ENCODE measurements around the gene SPATA33. TPM values are rescaled to one million over a fixed set of nuclear protein-coding genes. Genes with fewer than 3 reads are reported as not detected.
A peak's percentile ranks its signal among the peaks of the same experiment; 100 is the strongest.
"Not testable (repeated sequence)": the region's sequence is repeated elsewhere in the genome, so short reads cannot be mapped to it uniquely, and the experiment has no call there.

Gene SPATA33
- total RNA-seq, 5 donors from 2014 or later (not counting 1 experiment from before 2014, with no cell fraction given), result 5.0 to 11.1 (median 8.1) TPM

DNA sequence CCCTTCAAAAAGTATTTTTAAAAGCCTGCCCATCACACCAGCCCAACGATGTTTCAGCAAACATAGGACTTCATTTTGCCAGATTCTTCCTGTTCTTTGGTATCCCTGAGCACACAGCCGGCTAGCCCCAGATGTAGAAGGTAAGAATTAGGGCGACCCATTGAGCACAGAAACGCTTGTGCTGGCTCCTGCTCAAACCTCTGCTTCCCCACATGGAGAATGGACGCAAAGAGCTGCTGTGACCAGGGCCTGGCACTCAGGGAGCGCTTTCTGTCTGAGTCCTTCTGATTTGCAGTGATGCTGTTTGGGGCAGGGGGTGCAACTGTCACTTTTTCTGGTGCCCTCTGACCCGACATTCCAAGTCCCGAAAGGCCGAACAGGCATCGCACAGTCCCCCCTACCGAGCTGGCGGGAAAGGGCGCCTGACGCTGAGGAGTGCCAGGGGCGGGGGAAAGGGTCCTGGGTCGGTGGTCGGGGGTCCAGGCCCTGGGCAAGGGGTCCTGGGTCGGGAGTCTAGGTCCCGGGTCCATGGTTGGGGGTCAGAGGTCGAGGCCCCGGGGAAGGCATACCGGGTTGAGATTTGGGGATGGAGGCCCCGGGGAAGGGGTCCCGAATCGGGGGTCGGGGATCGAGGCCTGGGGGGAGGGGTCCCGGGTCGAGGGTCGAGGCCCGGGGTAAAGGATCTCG is 1.1 kb upstream of the SPATA33 start:
- H3K36me3 ChIP-seq (ENCODE audit: control insufficient read depth in 2 of 2, extremely low read depth in 1 of 2, insufficient read depth in 1 of 2, low read length in 1 of 2), result peaks cover 3 to 16% of the 10 kb centered on the region in 2 donors
- ChIA-PET CTCF (interaction anchor here in 1 of 2 donors (0.6 kb wide), 1 partner anchor 70 kb away, joined by 5 read pairs; no protein-coding TSS in a partner anchor), POLR2A (interaction anchor here in 1 of 2 donors (0.6 kb wide), 1 partner anchor 182 kb away, joined by 3 read pairs; no protein-coding TSS in a partner anchor)
- peak overlapping the region; percentile 75 to 79 for H3K27ac Mint-ChIP-seq
- peak overlapping the region; percentile 63 to 87 for H3K4me3 ChIP-seq (ENCODE audit: control insufficient read depth in 1 of 2, extremely low read depth in 1 of 2, low read length in 1 of 2)
- no peaks in the 10 kb centered on the region for H3K9me3 Mint-ChIP-seq
- no peak for ATAC-seq (replicated peaks in 1 of 4)
- peak overlapping the region; percentile 81 to 82 (median 82) for H3K4me3 Mint-ChIP-seq
- peaks cover 2 to 49% of the 10 kb centered on the region in 2 experiments for H3K4me1 ChIP-seq (ENCODE audit: control insufficient read depth in 1 of 2, extremely low read depth in 1 of 2, insufficient read depth in 2 of 2, low read length in 2 of 2)
- peaks cover 9% of the 10 kb centered on the region for H3K36me3 Mint-ChIP-seq
- H3K4me1 Mint-ChIP-seq, result peaks cover 23 to 41% (median 33%) of the 10 kb centered on the region in 3 donors
- no peaks in the 10 kb centered on the region for H3K9me3 ChIP-seq
- DNase-seq, result no peak
- H3K27me3 Mint-ChIP-seq, result no peaks in the 10 kb centered on the region
- no peaks in the 10 kb centered on the region for H3K27me3 ChIP-seq (replicated peaks in 1 of 2; ENCODE audit: control insufficient read depth in 2 of 2, extremely low read depth in 1 of 2, insufficient read depth in 2 of 2, low read length in 1 of 2)
- 42% methylated on average over 30 of the region's 32 CpGs for WGBS (ENCODE audit: insufficient coverage)
- H3K27ac ChIP-seq (ENCODE audit: low read length), result peak overlapping the region; percentile 57

DNA sequence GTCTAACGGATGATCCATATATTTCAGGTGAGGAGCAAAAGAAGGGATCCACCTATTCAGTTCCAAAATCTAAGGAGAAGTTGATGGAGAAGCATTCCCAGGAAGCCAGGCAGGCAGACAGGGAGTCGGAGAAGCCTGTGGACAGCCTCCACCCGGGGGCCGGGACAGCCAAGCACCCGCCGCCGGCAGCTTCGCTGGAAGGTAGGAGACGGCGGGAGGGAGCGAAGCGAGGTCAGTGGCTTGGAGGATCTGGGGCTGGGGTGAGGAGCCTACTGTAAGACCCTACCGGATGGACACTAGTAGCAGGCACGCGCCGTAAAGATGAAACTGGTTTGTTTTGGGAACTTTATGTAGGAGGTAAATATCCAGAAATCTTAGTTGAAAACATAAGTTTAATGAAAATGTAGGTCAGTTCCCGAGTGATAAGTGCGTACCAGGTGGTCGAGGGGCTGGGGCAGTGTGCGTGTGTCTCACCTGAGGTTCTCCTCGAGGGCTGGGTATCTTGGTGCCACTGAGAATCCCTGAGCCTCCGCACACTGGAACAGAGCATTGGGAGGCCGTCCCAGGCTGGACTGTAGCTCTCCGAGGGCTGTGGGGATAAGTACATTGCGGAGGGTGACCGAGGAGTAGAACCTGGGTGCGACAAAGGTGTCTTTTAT is 714 bp downstream of the SPATA33 start:
- Histone ChIP-seq H3K27ac (ENCODE audit: low read length) (peak overlapping the region; percentile 11), H3K36me3 (ENCODE audit: control insufficient read depth in 2 of 2, extremely low read depth in 1 of 2, insufficient read depth in 1 of 2, low read length in 1 of 2) (peaks cover 2 to 12% of the 10 kb centered on the region in 2 donors), H3K4me1 (ENCODE audit: control insufficient read depth in 1 of 2, extremely low read depth in 1 of 2, insufficient read depth in 2 of 2, low read length in 2 of 2) (peaks cover 2 to 45% of the 10 kb centered on the region in 2 experiments), H3K9me3 (no peaks in the 10 kb centered on the region), H3K4me3 (ENCODE audit: control insufficient read depth in 1 of 2, extremely low read depth in 1 of 2, low read length in 1 of 2) (peak overlapping the region; percentile 63 to 87), H3K27me3 (replicated peaks in 1 of 2; ENCODE audit: control insufficient read depth in 2 of 2, extremely low read depth in 1 of 2, insufficient read depth in 2 of 2, low read length in 1 of 2) (no peaks in the 10 kb centered on the region)
- Mint-ChIP-seq H3K9me3 (no peaks in the 10 kb centered on the region), H3K4me1 (peaks cover 23 to 41% (median 33%) of the 10 kb centered on the region in 3 donors), H3K4me3 (peak overlapping the region; percentile 82 to 88 (median 82)), H3K36me3 (peaks cover 13% of the 10 kb centered on the region), H3K27ac (peak overlapping the region; percentile 78 to 80), H3K27me3 (no peaks in the 10 kb centered on the region)
- ATAC-seq (replicated peaks in 1 of 4) (no peak), DNase-seq (peak in 1 of 35 experiments; percentile 8)
- 24% methylated on average over 25 of the region's 27 CpGs for WGBS (ENCODE audit: insufficient coverage)
- ChIA-PET CTCF (no interaction called here), POLR2A (interaction anchor here in 1 of 2 donors (0.6 kb wide), 1 partner anchor 28 kb away, joined by 3 read pairs; the partner anchor contains the start of gene CDK10)

DNA sequence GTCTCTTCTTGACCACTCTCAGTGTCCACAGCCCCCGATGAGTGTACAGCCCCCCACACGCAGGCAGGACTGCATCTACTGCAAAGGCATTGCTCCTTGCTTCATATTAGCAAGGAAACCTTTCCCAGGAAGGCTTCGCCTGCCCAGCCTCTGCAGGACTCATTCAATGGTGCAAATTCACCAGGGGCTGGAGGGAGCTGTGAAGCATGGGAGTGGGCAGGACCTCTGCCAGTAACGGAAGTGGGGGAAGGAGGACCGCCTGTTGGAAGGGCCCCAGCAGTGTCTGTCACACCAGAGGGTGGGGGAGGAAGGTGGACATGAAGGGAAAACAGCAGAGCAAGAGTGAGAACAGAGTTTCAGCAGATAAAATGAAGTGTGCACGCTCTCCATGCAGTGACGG is 2.5 kb downstream of the SPATA33 start:
- Mint-ChIP-seq H3K27me3 (no peaks in the 10 kb centered on the region), H3K4me3 (peak overlapping the region in 2 of 3 donors; percentile 15 to 34), H3K27ac (no peak overlapping the region), H3K36me3 (peaks cover 17% of the 10 kb centered on the region), H3K9me3 (no peaks in the 10 kb centered on the region), H3K4me1 (peaks cover 21 to 30% (median 26%) of the 10 kb centered on the region in 3 donors)
- DNase-seq (no peak), ATAC-seq (replicated peaks in 1 of 4) (no peak)
- H3K27me3 ChIP-seq (replicated peaks in 1 of 2; ENCODE audit: control insufficient read depth in 2 of 2, extremely low read depth in 1 of 2, insufficient read depth in 2 of 2, low read length in 1 of 2), result no peaks in the 10 kb centered on the region
- ChIA-PET POLR2A (no interaction called here), CTCF (no interaction called here)
- no peaks in the 10 kb centered on the region for H3K9me3 ChIP-seq
- WGBS (ENCODE audit: insufficient coverage), result 97% methylated on average over 6 of the region's 7 CpGs
- H3K4me3 ChIP-seq (ENCODE audit: control insufficient read depth in 1 of 2, extremely low read depth in 1 of 2, low read length in 1 of 2), result no peak overlapping the region
- H3K27ac ChIP-seq (ENCODE audit: low read length), result no peak overlapping the region
- H3K36me3 ChIP-seq (ENCODE audit: control insufficient read depth in 2 of 2, extremely low read depth in 1 of 2, insufficient read depth in 1 of 2, low read length in 1 of 2), result peaks cover 4 to 8% of the 10 kb centered on the region in 2 donors
- H3K4me1 ChIP-seq (ENCODE audit: control insufficient read depth in 1 of 2, extremely low read depth in 1 of 2, insufficient read depth in 2 of 2, low read length in 2 of 2), result peaks cover 2 to 37% of the 10 kb centered on the region in 2 experiments

DNA sequence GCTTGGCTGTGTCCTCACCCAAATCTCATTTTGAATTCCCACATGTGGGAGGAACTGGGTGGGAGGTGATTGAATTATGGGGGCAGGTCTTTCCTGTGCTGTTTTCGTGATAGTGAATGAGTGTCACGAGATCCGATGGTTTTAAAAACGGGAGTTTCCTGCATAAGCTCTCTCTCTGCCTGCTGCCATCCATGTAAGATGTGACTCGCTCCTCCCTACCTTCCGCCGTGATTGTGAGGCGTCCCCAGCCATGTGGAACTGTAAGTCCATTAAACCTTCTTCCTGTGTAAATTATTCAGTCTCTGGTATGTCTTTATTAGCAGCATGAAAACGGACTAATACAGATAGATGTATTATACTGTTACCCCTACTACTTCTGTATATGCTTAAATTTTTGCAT is 3.6 kb downstream of the SPATA33 start:
- Mint-ChIP-seq H3K4me1 (peaks cover 14 to 19% (median 16%) of the 10 kb centered on the region in 3 donors), H3K4me3 (no peak overlapping the region), H3K9me3 (no peaks in the 10 kb centered on the region), H3K36me3 (peaks cover 17% of the 10 kb centered on the region), H3K27ac (no peak overlapping the region), H3K27me3 (no peaks in the 10 kb centered on the region)
- no peaks in the 10 kb centered on the region for H3K9me3 ChIP-seq
- no peak overlapping the region for H3K27ac ChIP-seq (ENCODE audit: low read length)
- POLR2A ChIA-PET, result no interaction called here
- H3K4me1 ChIP-seq (ENCODE audit: control insufficient read depth in 1 of 2, extremely low read depth in 1 of 2, insufficient read depth in 2 of 2, low read length in 2 of 2), result peaks cover 2 to 28% of the 10 kb centered on the region in 2 experiments
- no peak for ATAC-seq (replicated peaks in 1 of 4)
- WGBS (ENCODE audit: insufficient coverage), result 89% methylated on average over 7 of the region's 9 CpGs
- H3K27me3 ChIP-seq (replicated peaks in 1 of 2; ENCODE audit: control insufficient read depth in 2 of 2, extremely low read depth in 1 of 2, insufficient read depth in 2 of 2, low read length in 1 of 2), result no peaks in the 10 kb centered on the region
- H3K36me3 ChIP-seq (ENCODE audit: control insufficient read depth in 2 of 2, extremely low read depth in 1 of 2, insufficient read depth in 1 of 2, low read length in 1 of 2), result peaks cover 4 to 8% of the 10 kb centered on the region in 2 donors
- DNase-seq, result no peak
- H3K4me3 ChIP-seq (ENCODE audit: control insufficient read depth in 1 of 2, extremely low read depth in 1 of 2, low read length in 1 of 2), result no peak overlapping the region
- CTCF ChIA-PET, result no interaction called here

- H3K36me3 ChIP-seq (ENCODE audit: control insufficient read depth in 2 of 2, extremely low read depth in 1 of 2, insufficient read depth in 1 of 2, low read length in 1 of 2); H3K27ac Mint-ChIP-seq; DNase-seq; CTCF ChIA-PET; H3K4me3 Mint-ChIP-seq; H3K4me3 ChIP-seq (ENCODE audit: control insufficient read depth in 1 of 2, extremely low read depth in 1 of 2, low read length in 1 of 2); H3K27me3 Mint-ChIP-seq; ATAC-seq (replicated peaks in 1 of 4); H3K27ac ChIP-seq (ENCODE audit: low read length); H3K27me3 ChIP-seq (replicated peaks in 1 of 2; ENCODE audit: control insufficient read depth in 2 of 2, extremely low read depth in 1 of 2, insufficient read depth in 2 of 2, low read length in 1 of 2); POLR2A ChIA-PET; H3K9me3 Mint-ChIP-seq; H3K9me3 ChIP-seq; H3K4me1 ChIP-seq (ENCODE audit: control insufficient read depth in 1 of 2, extremely low read depth in 1 of 2, insufficient read depth in 2 of 2, low read length in 2 of 2): not testable (repeated sequence)
- WGBS (ENCODE audit: insufficient coverage), result 80% methylated on average over 2 of the region's 11 CpGs
- H3K36me3 Mint-ChIP-seq, result peaks cover 17% of the 10 kb centered on the region
- peaks cover 13 to 15% (median 13%) of the 10 kb centered on the region in 3 donors for H3K4me1 Mint-ChIP-seq
These were observed 6.6 kb downstream of the SPATA33 start for GRCh38 chr16:89664238-89664637.

- H3K9me3 Mint-ChIP-seq; ATAC-seq (replicated peaks in 1 of 4); H3K27ac Mint-ChIP-seq; POLR2A ChIA-PET; H3K9me3 ChIP-seq; H3K4me1 ChIP-seq (ENCODE audit: control insufficient read depth in 1 of 2, extremely low read depth in 1 of 2, insufficient read depth in 2 of 2, low read length in 2 of 2); H3K36me3 ChIP-seq (ENCODE audit: control insufficient read depth in 2 of 2, extremely low read depth in 1 of 2, insufficient read depth in 1 of 2, low read length in 1 of 2); H3K4me3 Mint-ChIP-seq; H3K27me3 ChIP-seq (replicated peaks in 1 of 2; ENCODE audit: control insufficient read depth in 2 of 2, extremely low read depth in 1 of 2, insufficient read depth in 2 of 2, low read length in 1 of 2); H3K4me3 ChIP-seq (ENCODE audit: control insufficient read depth in 1 of 2, extremely low read depth in 1 of 2, low read length in 1 of 2); CTCF ChIA-PET; H3K27ac ChIP-seq (ENCODE audit: low read length); H3K27me3 Mint-ChIP-seq: not testable (repeated sequence)
- H3K36me3 Mint-ChIP-seq, result peaks cover 10% of the 10 kb centered on the region
- peaks cover 9 to 13% (median 11%) of the 10 kb centered on the region in 3 donors for H3K4me1 Mint-ChIP-seq
- peak in 1 of 35 experiments; percentile 29 for DNase-seq
- WGBS (ENCODE audit: insufficient coverage), result no CpG with 5 or more reads among the region's 7 CpGs
These were observed 9.4 kb downstream of the SPATA33 start for GRCh38 chr16:89667000-89667399.

All from T-cell (primary cell).